Epithelial cell of umbilical artery (primary cell): ENCODE measurements around the gene ATP6V1G3. TPM values are rescaled to one million over a fixed set of nuclear protein-coding genes. Genes with fewer than 3 reads are reported as not detected.

Source experiments
- total RNA-seq: library from RNA; depleted of rRNA; stranded (reverse); fragments of >200 nt; gene quantifications from 2 replicates; pipeline ENCODE4 v1.2.3, GENCODE V29; 2014

Gene ATP6V1G3
- total RNA-seq = not detected in 2 replicates

DNA sequence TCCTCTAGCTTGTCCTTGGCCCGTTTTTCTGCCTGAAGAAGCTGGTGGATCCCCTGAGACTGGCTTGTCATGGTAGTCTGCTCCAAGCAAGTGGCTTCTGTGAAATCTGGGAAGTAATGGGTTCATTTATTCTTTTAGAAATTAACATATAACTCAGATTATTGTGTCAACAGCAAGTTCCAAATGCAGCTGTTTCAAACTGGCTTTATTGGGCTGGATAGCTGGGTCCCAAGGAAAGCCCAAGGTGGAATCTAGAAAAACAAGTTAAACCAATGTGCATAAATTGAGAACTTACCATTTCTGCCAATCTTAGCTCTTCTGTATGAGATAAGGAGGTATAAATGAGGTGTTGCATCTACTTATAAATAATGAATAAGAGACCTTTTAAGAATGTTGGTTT is at the start of gene ATP6V1G3:
ATP6V1G3 (minus strand) TSS at position 101 of the 400 bp plus-strand sequence; CDS start at position 71, 30 bp downstream.

Other genes with a start within 250 kb of the ATP6V1G3 start
- 0.15 TPM in 1 of 2 replicates, not detected in the other for gene PTPRC, start 98.4 kb upstream of the ATP6V1G3 start, total RNA-seq